ENCODE results near the gene PCDHGB7. TPM values are rescaled to one million over a fixed set of nuclear protein-coding genes. Genes with fewer than 3 reads are reported as not detected.

The PCDHGB7 gene
- total and polyA plus RNA-seq, 4 donors: 0.74 to 3.1 (median 1.2) TPM

GRCh38 chr5:141398608-141399007 is 18.9 kb upstream of the PCDHGB7 start:
- H3K9ac ChIP-seq (ENCODE audit: low read depth in 1 of 2, low read length in 2 of 2): no peak overlapping the region

GRCh38 chr5:141399555-141400258 is 17.8 kb upstream of the PCDHGB7 start:
- Histone ChIP-seq H3K36me3 (ENCODE audit: control insufficient read depth in 4 of 4, insufficient read depth in 3 of 4, low read depth in 1 of 4, low read length in 3 of 4) (no peaks in the 10 kb centered on the region), H3K27me3 (ENCODE audit: control insufficient read depth in 4 of 4, insufficient read depth in 4 of 4, low read length in 3 of 4) (peaks cover 0 to 3% (median 0%) of the 10 kb centered on the region in 4 donors), H3K4me1 (ENCODE audit: control insufficient read depth in 4 of 4, insufficient read depth in 4 of 4, low read length in 3 of 4) (peaks cover 0 to 4% (median 0%) of the 10 kb centered on the region in 4 donors), H3K27ac (ENCODE audit: low read depth in 1 of 2, low read length in 2 of 2) (no peak overlapping the region), H3K4me3 (ENCODE audit: low read depth in 1 of 3, low read length in 3 of 3) (peak overlapping the region in 2 of 3 donors; percentile 6 to 54), H3K9ac (ENCODE audit: low read depth in 1 of 2, low read length in 2 of 2) (no peak overlapping the region), H3K9me3 (ENCODE audit: control insufficient read depth in 4 of 4, low read length in 3 of 4) (peaks cover 16 to 67% (median 33%) of the 10 kb centered on the region in 4 donors)
- WGBS: 29% methylated on average over 61 of the region's 61 CpGs
- no peak for TF ChIP-seq ZBTB33 (IDR thresholded peaks at IDR 0.05)
- no peak for TF ChIP-seq CTCF (IDR thresholded peaks at IDR 0.05; ENCODE audit: low read depth, low read length, missing input control)
- TF ChIP-seq HNF4G (IDR thresholded peaks at IDR 0.05): no peak
- DNase-seq (ENCODE audit: low spot score): no peak

More at GRCh38 chr5:141398608-141399007, 18.9 kb upstream of the PCDHGB7 start:
- H3K4me3 ChIP-seq (ENCODE audit: low read depth in 1 of 3, low read length in 3 of 3): peak overlapping the region in 2 of 3 donors; percentile 41 to 54
- H3K27me3 ChIP-seq (ENCODE audit: control insufficient read depth in 4 of 4, insufficient read depth in 4 of 4, low read length in 3 of 4): peaks cover 0 to 3% (median 0%) of the 10 kb centered on the region in 4 donors
- DNase-seq (ENCODE audit: low spot score): no peak
- 25% methylated on average over 15 of the region's 15 CpGs for whole genome bisulfite sequencing
- no peak overlapping the region for H3K27ac ChIP-seq (ENCODE audit: low read depth in 1 of 2, low read length in 2 of 2)
- H3K4me1 ChIP-seq (ENCODE audit: control insufficient read depth in 4 of 4, insufficient read depth in 4 of 4, low read length in 3 of 4): peaks cover 0 to 4% (median 0%) of the 10 kb centered on the region in 4 donors
- TF ChIP-seq GABPA (IDR thresholded peaks at IDR 0.05 in 1 of 2, conservative IDR thresholded peaks at IDR 0.05 in 1 of 2): no peak
- TF ChIP-seq EGR1 (IDR thresholded peaks at IDR 0.05; ENCODE audit: low read depth in 2 of 2): no peak
- peaks cover 15 to 68% (median 35%) of the 10 kb centered on the region in 4 donors for H3K9me3 ChIP-seq (ENCODE audit: control insufficient read depth in 4 of 4, low read length in 3 of 4)
- H3K36me3 ChIP-seq (ENCODE audit: control insufficient read depth in 4 of 4, insufficient read depth in 3 of 4, low read depth in 1 of 4, low read length in 3 of 4): no peaks in the 10 kb centered on the region

GRCh38 chr5:141402553-141403243 is 14.8 kb upstream of the PCDHGB7 start, which contains the start of gene PCDHGA9:
PCDHGA9 (plus strand) TSS chr5:141402778; CDS start chr5:141402953, 175 bp downstream.
- H3K36me3 ChIP-seq (ENCODE audit: control insufficient read depth in 4 of 4, insufficient read depth in 3 of 4, low read depth in 1 of 4, low read length in 3 of 4): no peaks in the 10 kb centered on the region
- TF ChIP-seq MAX (IDR thresholded peaks at IDR 0.05) (no peak), SP1 (IDR thresholded peaks at IDR 0.05) (no peak), EGR1 (IDR thresholded peaks at IDR 0.05; ENCODE audit: low read depth in 2 of 2) (no peak), CTCF (IDR thresholded peaks at IDR 0.05; ENCODE audit: low read depth, low read length, missing input control) (peak; percentile 50), YY1 (IDR thresholded peaks at IDR 0.05) (peak; percentile 26), JUND (IDR thresholded peaks at IDR 0.05) (no peak), RAD21 (IDR thresholded peaks at IDR 0.05) (peak; percentile 62 to 65), ZBTB33 (IDR thresholded peaks at IDR 0.05) (no peak), HNF4G (IDR thresholded peaks at IDR 0.05) (no peak), ATF3 (IDR thresholded peaks at IDR 0.05) (no peak), RXRA (IDR thresholded peaks at IDR 0.05) (no peak), FOXA1 (IDR thresholded peaks at IDR 0.05) (no peak)
- peaks cover 0 to 3% (median 0%) of the 10 kb centered on the region in 4 donors for H3K27me3 ChIP-seq (ENCODE audit: control insufficient read depth in 4 of 4, insufficient read depth in 4 of 4, low read length in 3 of 4)
- DNase-seq (ENCODE audit: low spot score): no peak
- H3K9me3 ChIP-seq (ENCODE audit: control insufficient read depth in 4 of 4, low read length in 3 of 4): peaks cover 16 to 63% (median 36%) of the 10 kb centered on the region in 4 donors
- WGBS: 19% methylated on average over 27 of the region's 27 CpGs
- no peak within 1 kb of the TSS for H3K27ac ChIP-seq (ENCODE audit: low read depth in 1 of 2, low read length in 2 of 2)
- no peak within 1 kb of the TSS for H3K9ac ChIP-seq (ENCODE audit: low read depth in 1 of 2, low read length in 2 of 2)
- H3K4me1 ChIP-seq (ENCODE audit: control insufficient read depth in 4 of 4, insufficient read depth in 4 of 4, low read length in 3 of 4): peaks cover 0 to 4% (median 0%) of the 10 kb centered on the region in 4 donors
- peak within 1 kb of the TSS; percentile 27 to 69 (median 63) for H3K4me3 ChIP-seq (ENCODE audit: low read depth in 1 of 3, low read length in 3 of 3)

Data from liver (tissue), 9 donors.